Muscle layer of colon (tissue), 2 donors: ENCODE results near the gene SPON2.

Experiments used
- H3K27ac ChIP-seq: one replicate; pipeline ENCODE4 v1.7.0; 2013; ENCODE audit warnings: low read depth, mild to moderate bottlenecking, low read length, moderate library complexity
- H3K27me3 ChIP-seq, 2 donors: one replicate each; pipeline ENCODE4 v1.7.0; 2013; ENCODE audit warnings: low read length in 2 of 2, mild to moderate bottlenecking in 2 of 2; ENCODE audit not compliant: insufficient read depth in 2 of 2, control insufficient read depth in 1 of 2
- H3K36me3 ChIP-seq: one replicate; pipeline ENCODE4 v1.7.0; 2013; ENCODE audit warnings: mild to moderate bottlenecking, low read length; ENCODE audit not compliant: insufficient read depth
- H3K4me1 ChIP-seq: one replicate; pipeline ENCODE4 v1.7.0; 2013; ENCODE audit warnings: mild to moderate bottlenecking, low read length; ENCODE audit not compliant: insufficient read depth
- H3K4me3 ChIP-seq, 2 donors: one replicate each; pipeline ENCODE4 v1.7.0; 2013; ENCODE audit warnings: low read length in 2 of 2, low read depth in 1 of 2, mild to moderate bottlenecking in 1 of 2, moderate library complexity in 1 of 2
- H3K9ac ChIP-seq: one replicate; pipeline ENCODE4 v1.7.0; 2013; ENCODE audit warnings: low read length
- H3K9me3 ChIP-seq: one replicate; pipeline ENCODE4 v1.7.0; 2013; ENCODE audit warnings: mild to moderate bottlenecking, low read length
- donor health status: abdominal sarcoma.
- donor health status: Adenocarcinoma of cecum.

SPON2 gene

DNA sequence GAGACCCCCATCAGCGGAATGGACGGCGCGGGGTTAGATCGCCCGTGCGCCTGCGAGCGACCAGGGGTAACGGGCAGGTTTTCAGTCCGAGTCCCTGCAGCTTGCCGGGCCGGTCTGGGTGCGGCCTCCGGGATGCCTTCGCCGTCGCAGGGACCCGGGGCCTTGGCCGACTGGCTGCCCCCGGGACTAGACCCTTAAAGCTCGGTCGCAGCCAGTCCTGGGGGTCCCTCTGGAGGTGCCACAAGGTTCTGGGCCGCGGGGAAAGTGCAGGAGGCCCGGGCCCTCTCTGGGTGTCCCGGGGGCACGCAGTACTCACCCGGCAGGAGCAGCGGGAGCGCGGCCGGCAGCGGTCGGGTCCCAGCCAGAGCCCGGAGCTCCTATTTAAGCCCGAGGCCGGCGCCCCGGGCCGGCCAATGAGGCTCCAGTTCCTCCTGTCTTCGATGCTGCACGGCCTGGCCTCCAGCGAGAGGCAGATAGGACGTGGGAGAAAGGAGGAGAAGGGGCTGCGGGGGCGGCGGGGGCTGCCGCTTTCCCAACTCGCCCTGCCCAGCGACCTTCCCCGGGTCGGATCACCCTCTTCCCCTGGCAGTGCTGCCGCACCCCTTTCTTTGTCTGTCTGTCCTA, at the start of gene SPON2:
Gene SPON2, minus strand, starts transcription at position 356 of the 624 bp plus-strand sequence.
- Histone ChIP-seq H3K4me1 (peaks cover 18% of the 10 kb centered on the region), H3K4me3 (peak within 1 kb of the TSS; percentile 38 to 45), H3K9me3 (no peaks in the 10 kb centered on the region), H3K9ac (no peak within 1 kb of the TSS), H3K36me3 (no peaks in the 10 kb centered on the region), H3K27me3 (peaks cover 0 to 34% of the 10 kb centered on the region in 2 donors), H3K27ac (no peak within 1 kb of the TSS)

DNA sequence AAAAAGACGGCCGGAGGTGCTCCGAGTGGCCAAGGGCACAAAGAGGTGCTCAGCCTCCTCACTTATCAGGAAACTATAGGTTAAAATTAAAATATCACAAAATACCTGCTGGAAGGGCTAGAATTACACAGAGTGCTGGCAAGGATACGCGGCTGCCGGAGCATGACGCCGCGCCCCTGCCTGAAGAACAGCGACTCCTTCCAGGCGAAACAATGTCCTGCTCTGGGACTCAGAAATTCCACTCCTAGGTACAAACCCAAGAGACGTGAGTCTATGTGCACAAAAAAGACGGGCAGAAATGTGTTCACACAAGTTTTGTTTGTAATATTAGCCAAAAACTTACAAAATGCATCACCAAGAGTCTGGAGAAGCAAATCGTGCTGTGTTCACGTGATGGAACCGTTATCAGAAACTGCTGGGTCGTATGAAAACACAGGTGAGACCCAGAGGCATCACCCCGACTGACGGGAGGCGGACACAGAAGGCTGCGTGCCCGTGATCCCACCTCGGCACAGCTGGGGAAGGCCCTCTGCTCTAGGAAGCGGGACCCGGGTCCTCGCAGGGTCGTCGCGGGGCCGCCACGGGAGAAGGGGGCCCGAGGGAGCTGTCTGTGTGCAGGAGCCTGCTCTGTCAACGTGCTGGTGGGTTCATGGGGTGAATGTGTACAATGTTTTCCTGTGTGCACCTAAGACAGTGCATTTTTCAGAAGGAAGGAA, 48.9 kb upstream of the SPON2 start:
- H3K9ac ChIP-seq, result no peak overlapping the region
- H3K36me3 ChIP-seq, result peaks cover 48% of the 10 kb centered on the region
- no peaks in the 10 kb centered on the region for H3K9me3 ChIP-seq
- no peaks in the 10 kb centered on the region for H3K27me3 ChIP-seq
- H3K4me1 ChIP-seq, result no peaks in the 10 kb centered on the region
- H3K4me3 ChIP-seq, result no peak overlapping the region
- no peak overlapping the region for H3K27ac ChIP-seq

DNA sequence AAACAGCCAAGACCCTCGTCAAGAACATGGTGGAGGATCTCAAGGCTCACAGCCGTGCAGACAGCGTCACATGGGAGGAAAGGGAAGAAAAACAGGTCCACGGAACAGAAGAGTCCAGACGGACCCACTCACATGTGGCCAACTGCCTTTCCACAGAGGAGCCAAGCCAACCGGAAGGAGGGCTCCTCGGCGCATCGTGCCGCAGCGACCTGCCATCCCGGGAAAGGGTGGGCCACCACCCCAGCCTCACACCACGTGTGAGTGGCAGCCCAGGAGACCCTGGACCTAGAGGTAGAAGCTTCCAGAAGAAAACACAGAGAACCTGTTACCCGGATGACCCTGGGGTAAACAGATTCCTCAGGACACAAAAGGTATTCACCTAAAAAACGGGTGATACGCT, 48.2 kb upstream of the SPON2 start:
- Histone ChIP-seq H3K27me3 (no peaks in the 10 kb centered on the region), H3K4me3 (no peak overlapping the region), H3K9me3 (no peaks in the 10 kb centered on the region), H3K9ac (no peak overlapping the region), H3K27ac (no peak overlapping the region), H3K4me1 (no peaks in the 10 kb centered on the region), H3K36me3 (peaks cover 47% of the 10 kb centered on the region)

DNA sequence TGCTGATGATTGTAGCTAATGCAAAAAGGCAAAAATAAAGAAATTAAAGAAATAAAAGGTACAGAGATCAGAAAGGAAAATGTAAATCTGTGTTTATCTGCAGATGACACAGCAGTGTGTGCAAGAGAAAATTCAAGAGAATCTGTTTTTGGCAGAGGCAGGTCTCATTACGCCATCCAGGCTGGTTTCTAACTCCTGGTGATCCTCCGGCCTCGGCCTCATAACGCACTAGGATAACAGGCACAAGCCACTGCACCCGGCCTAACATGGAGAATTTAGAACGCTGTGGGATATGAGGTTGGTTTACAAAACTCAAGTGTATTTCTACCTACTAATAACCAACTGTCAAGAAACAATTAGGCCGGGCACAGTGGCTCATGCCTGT, 47.2 kb upstream of the SPON2 start:
- Histone ChIP-seq H3K4me1 (no peaks in the 10 kb centered on the region), H3K36me3 (peaks cover 47% of the 10 kb centered on the region), H3K9me3 (no peaks in the 10 kb centered on the region), H3K9ac (no peak overlapping the region), H3K4me3 (no peak overlapping the region), H3K27me3 (no peaks in the 10 kb centered on the region), H3K27ac (no peak overlapping the region)

DNA sequence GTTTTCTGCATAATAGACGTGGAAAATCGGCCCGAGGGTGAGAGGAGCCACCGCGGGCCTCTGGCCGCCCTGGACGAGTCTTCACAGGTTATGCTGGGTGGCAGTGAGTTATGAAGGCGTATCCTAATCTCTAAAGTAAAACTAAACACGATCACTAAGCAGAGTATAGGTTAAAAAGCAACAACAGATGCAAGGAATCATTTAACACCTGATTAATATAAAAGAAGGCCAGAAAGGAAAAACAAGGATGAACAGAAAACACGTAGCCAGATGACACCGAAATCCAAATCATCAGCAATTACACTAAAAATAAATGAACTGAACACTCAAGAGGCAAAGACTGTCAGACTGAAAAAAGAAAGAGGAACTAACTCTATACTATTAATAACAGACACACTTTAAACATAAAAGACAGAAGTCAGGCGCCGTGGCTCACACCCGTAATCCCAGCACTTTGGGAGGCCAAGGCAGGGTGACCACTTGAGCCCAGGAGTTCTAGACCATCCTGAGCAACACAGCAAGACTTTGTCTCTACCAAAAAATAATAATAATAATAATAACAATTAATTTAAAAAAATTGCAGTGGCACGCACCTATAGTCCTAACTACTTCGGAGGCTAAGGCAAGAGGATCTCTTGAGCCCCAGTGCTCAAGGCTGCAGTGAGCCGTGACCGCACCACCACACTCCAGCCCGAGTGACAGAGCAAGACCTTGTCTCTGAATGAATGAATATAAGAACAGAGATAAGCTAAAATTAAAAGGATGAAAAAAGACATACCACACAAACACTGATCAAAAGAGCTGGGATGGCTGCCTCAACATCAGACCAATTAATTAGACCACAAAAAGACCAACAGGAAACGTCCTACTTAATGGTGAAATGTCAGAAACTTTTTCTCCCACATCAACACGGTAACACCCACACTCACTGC, 46.5 kb upstream of the SPON2 start:
- no peaks in the 10 kb centered on the region for H3K27me3 ChIP-seq
- no peaks in the 10 kb centered on the region for H3K4me1 ChIP-seq
- H3K9me3 ChIP-seq, result no peaks in the 10 kb centered on the region
- peaks cover 44% of the 10 kb centered on the region for H3K36me3 ChIP-seq
- H3K9ac ChIP-seq, result no peak overlapping the region
- no peak overlapping the region for H3K27ac ChIP-seq
- no peak overlapping the region for H3K4me3 ChIP-seq

DNA sequence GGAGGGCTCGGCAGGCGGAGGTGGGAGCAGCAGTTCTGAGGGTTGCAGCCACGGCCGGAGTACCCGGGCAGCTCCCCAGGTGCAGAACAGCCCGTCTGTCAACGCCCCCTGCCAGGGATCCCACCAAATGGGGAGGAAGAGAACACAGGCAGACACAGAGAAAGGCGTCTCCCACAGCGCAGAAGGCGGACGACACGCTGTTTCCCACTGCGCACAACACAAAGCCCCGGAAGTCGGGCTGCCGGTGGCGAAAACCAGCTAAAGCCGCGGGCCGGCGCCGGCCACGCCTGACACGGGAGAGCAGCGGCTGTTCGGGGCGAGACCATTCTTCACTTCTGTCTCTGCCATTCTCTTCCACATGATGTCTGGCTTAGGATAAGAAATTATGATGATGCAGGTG, 45.0 kb upstream of the SPON2 start:
- Histone ChIP-seq H3K36me3 (peaks cover 49% of the 10 kb centered on the region), H3K9me3 (no peaks in the 10 kb centered on the region)

DNA sequence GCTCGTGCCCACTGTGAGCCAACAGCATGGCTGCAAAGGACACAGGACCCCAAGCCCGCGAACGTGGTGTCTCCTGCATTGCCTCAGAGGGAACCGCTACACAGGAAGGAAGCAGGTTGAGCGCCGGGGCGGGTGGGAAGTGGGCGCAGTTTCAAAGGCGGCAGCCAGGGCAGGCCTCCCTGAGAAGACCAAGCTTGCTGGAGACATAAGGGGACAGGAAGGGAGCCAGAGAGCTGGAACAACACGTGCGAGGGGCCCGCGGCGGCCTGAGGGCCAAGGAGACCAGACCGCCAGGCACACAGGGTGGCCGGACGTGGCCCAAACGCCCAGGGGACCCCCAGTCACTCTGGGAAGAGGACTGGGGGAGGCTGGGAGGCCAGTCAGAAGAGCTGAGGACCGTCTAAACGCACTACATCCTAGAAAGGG, 44.5 kb upstream of the SPON2 start:
- Histone ChIP-seq H3K27me3 (no peaks in the 10 kb centered on the region), H3K9me3 (no peaks in the 10 kb centered on the region), H3K27ac (no peak overlapping the region), H3K4me3 (no peak overlapping the region), H3K36me3 (peaks cover 50% of the 10 kb centered on the region), H3K9ac (no peak overlapping the region), H3K4me1 (peaks cover 5% of the 10 kb centered on the region)

More for the DNA sequence above, 45.0 kb upstream of the SPON2 start:
- no peak overlapping the region for H3K4me3 ChIP-seq
- H3K9ac ChIP-seq, result no peak overlapping the region
- no peaks in the 10 kb centered on the region for H3K27me3 ChIP-seq
- H3K27ac ChIP-seq, result no peak overlapping the region
- H3K4me1 ChIP-seq, result peaks cover under 1% of the 10 kb centered on the region

DNA sequence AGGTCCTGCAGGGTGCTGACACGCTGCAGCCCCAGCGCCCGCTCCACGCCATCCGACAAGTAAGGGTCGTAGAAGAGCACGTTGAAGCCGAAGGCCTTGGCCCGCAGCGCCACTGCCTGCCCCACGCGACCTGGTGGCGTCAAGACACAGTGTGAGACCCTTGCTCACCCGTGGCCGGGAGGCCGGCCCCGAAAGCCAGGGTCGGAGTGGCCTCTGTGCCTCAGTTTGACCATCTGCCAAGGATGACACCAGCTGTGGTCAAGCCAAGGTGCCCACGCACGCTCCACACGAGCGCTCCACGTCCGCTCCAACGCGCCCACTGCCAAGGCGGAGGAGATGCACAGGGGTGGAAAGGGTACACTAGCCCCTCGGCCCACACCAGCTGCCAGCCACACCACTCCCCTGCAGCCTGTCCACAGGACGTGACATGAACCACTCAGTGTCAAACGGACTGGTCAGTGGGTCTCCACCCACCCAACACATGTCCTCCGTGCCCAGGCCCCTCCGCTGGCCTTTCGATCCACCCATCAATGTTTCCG, 43.8 kb upstream of the SPON2 start:
- no peak overlapping the region for H3K9ac ChIP-seq
- no peak overlapping the region for H3K27ac ChIP-seq
- H3K27me3 ChIP-seq, result no peaks in the 10 kb centered on the region
- H3K4me3 ChIP-seq, result no peak overlapping the region
- peaks cover 13% of the 10 kb centered on the region for H3K4me1 ChIP-seq
- H3K36me3 ChIP-seq, result peaks cover 50% of the 10 kb centered on the region
- no peaks in the 10 kb centered on the region for H3K9me3 ChIP-seq

DNA sequence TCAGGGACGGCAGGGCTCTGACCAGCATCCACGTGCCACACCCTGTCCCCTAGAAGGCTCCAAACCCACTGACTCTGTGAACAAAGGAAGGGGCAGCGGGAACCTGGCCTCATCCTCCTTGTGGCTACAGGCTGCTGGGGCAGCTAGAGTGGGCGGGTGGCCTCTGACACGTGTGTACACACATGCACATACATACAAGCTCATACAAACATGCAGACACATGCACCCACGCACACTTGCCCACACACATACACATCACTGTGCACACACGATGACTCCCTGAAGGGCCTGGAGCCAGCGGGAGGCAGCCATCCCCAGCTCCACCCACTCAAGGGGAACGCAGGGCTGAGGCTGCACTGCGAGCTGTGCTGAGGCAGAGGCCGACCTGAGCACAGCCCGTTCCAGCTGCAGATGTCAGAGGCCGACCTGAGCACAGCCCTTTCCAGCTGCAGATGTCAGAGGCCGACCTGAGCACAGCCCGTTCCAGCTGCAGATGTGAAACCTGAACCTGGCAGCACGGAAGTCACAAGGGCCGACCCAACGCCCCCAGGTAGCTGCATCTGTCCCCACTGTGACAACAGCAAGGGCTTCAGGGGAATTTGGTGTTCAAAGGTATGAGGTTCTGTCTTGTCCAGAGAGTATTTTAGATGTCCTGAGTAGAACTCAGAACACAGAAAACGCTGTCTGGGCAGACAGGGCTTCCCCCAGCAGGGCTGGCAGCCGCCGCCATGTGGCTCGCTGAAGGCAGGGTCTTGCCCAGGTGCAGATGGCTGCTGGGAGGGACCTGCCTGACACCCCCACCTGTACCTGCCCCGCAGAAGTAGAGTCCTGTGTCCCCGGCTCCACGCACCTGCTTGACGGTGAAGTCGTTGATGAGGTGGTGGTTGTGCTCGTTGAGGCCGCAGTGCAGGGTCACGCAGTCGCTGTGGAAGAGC, 43.0 kb upstream of the SPON2 start:
- no peak overlapping the region for H3K9ac ChIP-seq
- H3K27ac ChIP-seq, result no peak overlapping the region
- H3K36me3 ChIP-seq, result peaks cover 50% of the 10 kb centered on the region
- H3K9me3 ChIP-seq, result no peaks in the 10 kb centered on the region
- no peaks in the 10 kb centered on the region for H3K27me3 ChIP-seq
- peaks cover 20% of the 10 kb centered on the region for H3K4me1 ChIP-seq
- no peak overlapping the region for H3K4me3 ChIP-seq

DNA sequence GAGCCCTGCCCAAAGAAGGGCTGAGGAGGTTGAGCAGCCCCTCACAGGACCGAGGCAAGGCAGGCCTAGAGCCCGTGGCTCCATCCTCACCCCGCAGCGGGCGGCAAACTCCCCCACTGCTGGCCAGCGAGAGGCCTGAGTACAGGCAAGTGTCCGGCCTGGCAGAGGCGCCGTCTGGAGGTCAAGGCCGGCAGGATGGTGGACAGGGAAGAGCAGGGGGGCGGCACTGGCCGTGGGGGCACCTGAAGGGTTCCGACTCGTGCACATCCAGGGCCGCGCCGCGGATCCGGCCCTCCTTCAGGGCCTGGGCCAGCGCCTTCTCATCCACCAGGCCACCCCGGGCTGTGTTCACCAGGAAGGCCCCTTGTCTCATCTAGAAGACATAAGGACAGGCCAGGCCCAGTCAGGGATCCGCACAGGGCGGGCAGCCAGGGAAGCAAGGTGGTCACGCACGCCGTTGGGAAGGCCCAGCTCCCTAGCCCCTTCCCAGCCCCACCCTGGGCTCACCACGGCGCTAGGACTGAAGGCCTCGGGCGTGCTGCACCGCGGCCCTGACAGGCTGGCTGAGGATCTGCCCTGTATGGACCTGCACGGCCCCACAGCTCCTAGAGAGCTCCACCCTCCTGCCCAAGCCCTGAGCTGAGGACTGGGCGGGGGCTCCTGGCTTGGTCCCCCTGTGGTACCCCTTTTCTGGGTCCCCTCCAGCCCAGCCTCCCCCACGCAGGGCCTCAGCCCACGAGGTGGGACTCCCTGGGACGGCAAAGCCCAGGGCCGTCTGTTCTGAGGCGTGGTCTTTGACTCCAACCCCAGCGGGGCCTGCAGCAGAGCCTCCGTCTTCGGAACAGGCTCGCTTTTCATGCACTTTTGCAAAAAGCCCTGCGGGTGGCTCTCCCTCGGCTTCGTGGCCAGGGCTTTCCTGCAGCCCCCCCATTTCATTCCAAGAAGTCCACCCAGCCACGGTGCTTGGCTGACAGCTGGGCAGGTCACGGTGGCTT, 42.0 kb upstream of the SPON2 start:
- no peaks in the 10 kb centered on the region for H3K27me3 ChIP-seq
- no peaks in the 10 kb centered on the region for H3K9me3 ChIP-seq
- no peak overlapping the region for H3K9ac ChIP-seq
- H3K27ac ChIP-seq, result no peak overlapping the region
- H3K4me3 ChIP-seq, result no peak overlapping the region
- H3K4me1 ChIP-seq, result peaks cover 30% of the 10 kb centered on the region
- H3K36me3 ChIP-seq, result peaks cover 47% of the 10 kb centered on the region
